HG03342 (cell line): ENCODE measurements around the gene KBTBD3.
"Not testable (repeated sequence)": the region's sequence is repeated elsewhere in the genome, so short reads cannot be mapped to it uniquely, and the experiment has no call there.

Source experiments
- ATAC-seq: cut with Tn5 transposase; IDR thresholded peaks from one replicate; pipeline ENCODE4 v1.9.1; 2021; ENCODE audit warnings: mild to moderate bottlenecking, moderate library complexity; ENCODE audit not compliant: unreplicated experiment

KBTBD3 gene

GRCh38 chr11:106061954-106062949, 14.9 kb downstream of the KBTBD3 start:
- ATAC-seq = no peak

GRCh38 chr11:106061249-106061784, 15.8 kb downstream of the KBTBD3 start:
- ATAC-seq = no peak

GRCh38 chr11:106059617-106060016, 17.5 kb downstream of the KBTBD3 start:
- ATAC-seq = no peak

GRCh38 chr11:106058377-106058776, 18.8 kb downstream of the KBTBD3 start:
- ATAC-seq = not testable (repeated sequence)

- ATAC-seq = no peak
Observed at GRCh38 chr11:106051103-106051502, 26.0 kb downstream of the KBTBD3 start.

GRCh38 chr11:106049727-106050476, 27.2 kb downstream of the KBTBD3 start:
- ATAC-seq = no peak

- ATAC-seq = no peak
Observed at GRCh38 chr11:106047631-106048030, 29.5 kb downstream of the KBTBD3 start.

GRCh38 chr11:106043540-106043939, 33.6 kb downstream of the KBTBD3 start:
- ATAC-seq = no peak

- no peak for ATAC-seq
Observed at GRCh38 chr11:106032861-106033260, 44.3 kb downstream of the KBTBD3 start.

GRCh38 chr11:106031936-106032335, 45.2 kb downstream of the KBTBD3 start:
- no peak for ATAC-seq

- ATAC-seq = peak; percentile 64
Observed at GRCh38 chr11:106031202-106031810, 45.8 kb downstream of the KBTBD3 start.

GRCh38 chr11:106030609-106031008, 46.5 kb downstream of the KBTBD3 start:
- no peak for ATAC-seq

GRCh38 chr11:106022795-106023275, 54.3 kb downstream of the KBTBD3 start:
- no peak for ATAC-seq

- ATAC-seq = peak; percentile 97
Observed at GRCh38 chr11:106021967-106022794, 55.0 kb downstream of the KBTBD3 start, which contains the start of gene MSANTD4. MSANTD4 (minus strand) TSS chr11:106022240; CDS start chr11:106010917, 11,323 bp downstream.

GRCh38 chr11:106021181-106021966, 55.8 kb downstream of the KBTBD3 start:
- ATAC-seq = peak; percentile 6

- ATAC-seq = no peak
Observed at GRCh38 chr11:106017093-106017492, 60.1 kb downstream of the KBTBD3 start.

- no peak for ATAC-seq
Observed at GRCh38 chr11:106015066-106015465, 62.1 kb downstream of the KBTBD3 start.

GRCh38 chr11:106014620-106015019, 62.5 kb downstream of the KBTBD3 start:
- no peak for ATAC-seq

- no peak for ATAC-seq
Observed at GRCh38 chr11:106014035-106014434, 63.1 kb downstream of the KBTBD3 start.
